Osteoblast (primary cell): Measurements from ENCODE around the gene MAD1L1. TPM values are rescaled to one million over a fixed set of nuclear protein-coding genes. Genes with fewer than 3 reads are reported as not detected.

Experiments
- DNase-seq: peaks from one replicate; pipeline ENCODE4 v3.0.0; 2011; ENCODE audit warnings: low spot score, mixed read lengths; ENCODE audit not compliant: insufficient read length; ENCODE audit errors: missing footprints
- H2AFZ ChIP-seq: 2 replicates; pipeline ENCODE4 v1.6.0; 2011; ENCODE audit warnings: mild to moderate bottlenecking, low read length
- H3K27ac ChIP-seq: 2 replicates; pipeline ENCODE4 v1.5.1; 2011; ENCODE audit warnings: mild to moderate bottlenecking, low read depth, low read length, moderate library complexity
- H3K27me3 ChIP-seq: 2 replicates; pipeline ENCODE4 v1.6.0; 2012; ENCODE audit warnings: mild to moderate bottlenecking, control low read depth, inconsistent platforms, low read length, moderate library complexity; ENCODE audit not compliant: insufficient read depth
- H3K36me3 ChIP-seq: 2 replicates; pipeline ENCODE4 v1.5.1; 2011; ENCODE audit warnings: mild to moderate bottlenecking, low read length, control low read depth, moderate library complexity; ENCODE audit not compliant: insufficient read depth
- H3K4me1 ChIP-seq: 2 replicates; pipeline ENCODE4 v1.5.1; 2011; ENCODE audit warnings: mild to moderate bottlenecking, low read length, control low read depth, moderate library complexity; ENCODE audit not compliant: insufficient read depth
- H3K4me2 ChIP-seq: 2 replicates; pipeline ENCODE4 v1.6.0; 2011; ENCODE audit warnings: mild to moderate bottlenecking, low read length; ENCODE audit not compliant: insufficient read depth
- H3K4me3 ChIP-seq: fragments of 200-600 bp; sonication (generic); 3 replicates; pipeline ENCODE4 v1.5.1; 2012; ENCODE audit warnings: mild to moderate bottlenecking, low read length, inconsistent platforms; ENCODE audit not compliant: insufficient read depth
- H3K79me2 ChIP-seq: 2 replicates; pipeline ENCODE4 v1.6.0; 2012; ENCODE audit warnings: mild to moderate bottlenecking, low read length, control low read depth, inconsistent platforms; ENCODE audit not compliant: insufficient read depth
- H3K9me3 ChIP-seq: 2 replicates; pipeline ENCODE4 v1.5.1; 2011; ENCODE audit warnings: low read depth, low read length, control low read depth
- H4K20me1 ChIP-seq: 2 replicates; pipeline ENCODE4 v1.6.0; 2012; ENCODE audit warnings: mild to moderate bottlenecking, low read length, control low read depth; ENCODE audit not compliant: insufficient read depth
- total RNA-seq: library from RNA; depleted of rRNA; stranded (reverse); fragments of >200 nt; gene quantifications from 2 replicates; pipeline ENCODE4 v1.2.3, GENCODE V29; 2012
- TF ChIP-seq, protein P1 (sequence below): IDR thresholded peaks from 2 replicates; pipeline ENCODE4 v1.5.1; 2011; ENCODE audit warnings: mild to moderate bottlenecking, low read depth, low read length, moderate library complexity; ENCODE audit errors: extremely low read depth

The MAD1L1 gene
- total RNA-seq, 1 donor: 66.2 TPM

DNA sequence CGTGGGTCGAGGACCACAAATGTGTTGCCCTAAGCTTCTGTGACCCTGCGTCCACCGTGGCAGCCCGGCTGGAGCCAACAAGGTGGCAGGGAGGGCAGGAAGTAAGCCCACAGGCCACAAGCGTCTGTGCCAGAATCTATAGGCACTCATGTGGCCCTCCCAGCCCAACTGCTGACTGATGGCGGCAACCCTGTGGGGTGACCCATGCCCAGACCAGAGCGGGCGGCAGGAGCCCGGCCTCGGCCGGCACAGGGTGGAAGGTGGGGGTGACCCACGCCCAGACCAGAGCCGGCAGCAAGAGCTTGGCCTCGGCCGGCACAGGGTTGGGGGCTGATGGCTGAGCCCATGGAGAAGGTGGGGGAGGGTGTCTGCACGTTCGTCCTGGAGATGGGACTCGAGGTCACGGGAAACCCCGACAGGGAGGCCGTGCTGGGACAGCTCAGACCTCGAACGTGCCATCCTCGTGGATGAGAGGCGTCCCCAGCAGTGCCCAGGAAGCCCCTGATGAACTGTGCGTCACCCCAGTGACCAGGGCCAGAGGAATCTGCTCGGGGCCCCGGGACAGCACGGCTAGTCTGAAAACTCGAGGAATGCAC, 381.7 kb downstream of the MAD1L1 start:
- peak; percentile 37 for DNase-seq
- H3K4me1 ChIP-seq: no peaks in the 10 kb centered on the region

DNA sequence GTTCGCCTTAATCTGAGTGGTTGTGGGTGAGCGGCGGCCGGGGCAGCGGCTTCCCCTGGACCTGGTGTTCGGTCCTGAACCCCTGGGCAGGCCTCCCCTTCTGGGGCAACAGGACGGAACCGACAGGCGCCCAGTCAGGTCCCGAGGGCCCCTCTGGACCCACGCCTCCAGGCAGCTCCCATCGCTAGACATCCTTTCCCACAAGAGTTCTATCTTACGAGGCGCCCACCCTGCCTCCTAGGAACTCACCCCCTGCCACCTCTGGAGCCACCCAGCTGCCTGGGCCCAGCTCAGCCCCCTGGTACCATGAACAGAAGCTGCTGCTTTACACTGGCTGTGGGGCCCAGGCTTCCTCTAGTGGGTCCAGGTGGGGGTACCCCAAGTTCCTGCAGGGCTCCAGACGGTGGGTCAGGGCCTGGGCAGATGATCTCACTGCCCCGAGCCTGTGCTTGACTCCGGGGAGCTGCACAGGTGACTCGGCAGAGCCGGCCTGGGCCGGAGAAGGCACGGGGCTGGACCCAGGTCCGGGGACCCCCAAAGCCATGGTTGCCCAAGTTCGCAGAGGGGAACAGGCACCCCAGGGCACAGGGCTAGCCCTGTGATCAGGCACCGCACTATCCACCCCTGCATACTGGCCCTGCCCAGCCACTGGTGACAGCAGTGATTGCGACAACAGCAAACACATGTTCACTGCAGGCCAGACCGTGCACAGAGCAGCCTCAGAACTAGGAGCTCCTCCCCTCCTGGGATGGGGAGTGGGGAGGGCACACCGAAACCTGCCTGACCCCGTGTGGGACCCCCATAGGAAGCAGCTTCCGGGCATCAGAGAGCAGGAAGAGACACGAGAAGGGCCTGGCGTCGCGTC, 382.4 kb downstream of the MAD1L1 start:
- no peak overlapping the region for H3K4me2 ChIP-seq

More for the DNA sequence above, 381.7 kb downstream of the MAD1L1 start:
- H3K4me2 ChIP-seq: no peak overlapping the region
- H3K27me3 ChIP-seq: no peaks in the 10 kb centered on the region
- H4K20me1 ChIP-seq: no peaks in the 10 kb centered on the region
- H3K4me3 ChIP-seq: no peak overlapping the region
- H3K9me3 ChIP-seq: no peaks in the 10 kb centered on the region
- TF ChIP-seq, protein P1, sequence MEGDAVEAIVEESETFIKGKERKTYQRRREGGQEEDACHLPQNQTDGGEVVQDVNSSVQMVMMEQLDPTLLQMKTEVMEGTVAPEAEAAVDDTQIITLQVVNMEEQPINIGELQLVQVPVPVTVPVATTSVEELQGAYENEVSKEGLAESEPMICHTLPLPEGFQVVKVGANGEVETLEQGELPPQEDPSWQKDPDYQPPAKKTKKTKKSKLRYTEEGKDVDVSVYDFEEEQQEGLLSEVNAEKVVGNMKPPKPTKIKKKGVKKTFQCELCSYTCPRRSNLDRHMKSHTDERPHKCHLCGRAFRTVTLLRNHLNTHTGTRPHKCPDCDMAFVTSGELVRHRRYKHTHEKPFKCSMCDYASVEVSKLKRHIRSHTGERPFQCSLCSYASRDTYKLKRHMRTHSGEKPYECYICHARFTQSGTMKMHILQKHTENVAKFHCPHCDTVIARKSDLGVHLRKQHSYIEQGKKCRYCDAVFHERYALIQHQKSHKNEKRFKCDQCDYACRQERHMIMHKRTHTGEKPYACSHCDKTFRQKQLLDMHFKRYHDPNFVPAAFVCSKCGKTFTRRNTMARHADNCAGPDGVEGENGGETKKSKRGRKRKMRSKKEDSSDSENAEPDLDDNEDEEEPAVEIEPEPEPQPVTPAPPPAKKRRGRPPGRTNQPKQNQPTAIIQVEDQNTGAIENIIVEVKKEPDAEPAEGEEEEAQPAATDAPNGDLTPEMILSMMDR: no peak
- H3K79me2 ChIP-seq: no peaks in the 10 kb centered on the region
- H3K27ac ChIP-seq: no peak overlapping the region
- no peaks in the 10 kb centered on the region for H3K36me3 ChIP-seq
- no peak overlapping the region for H2AFZ ChIP-seq

DNA sequence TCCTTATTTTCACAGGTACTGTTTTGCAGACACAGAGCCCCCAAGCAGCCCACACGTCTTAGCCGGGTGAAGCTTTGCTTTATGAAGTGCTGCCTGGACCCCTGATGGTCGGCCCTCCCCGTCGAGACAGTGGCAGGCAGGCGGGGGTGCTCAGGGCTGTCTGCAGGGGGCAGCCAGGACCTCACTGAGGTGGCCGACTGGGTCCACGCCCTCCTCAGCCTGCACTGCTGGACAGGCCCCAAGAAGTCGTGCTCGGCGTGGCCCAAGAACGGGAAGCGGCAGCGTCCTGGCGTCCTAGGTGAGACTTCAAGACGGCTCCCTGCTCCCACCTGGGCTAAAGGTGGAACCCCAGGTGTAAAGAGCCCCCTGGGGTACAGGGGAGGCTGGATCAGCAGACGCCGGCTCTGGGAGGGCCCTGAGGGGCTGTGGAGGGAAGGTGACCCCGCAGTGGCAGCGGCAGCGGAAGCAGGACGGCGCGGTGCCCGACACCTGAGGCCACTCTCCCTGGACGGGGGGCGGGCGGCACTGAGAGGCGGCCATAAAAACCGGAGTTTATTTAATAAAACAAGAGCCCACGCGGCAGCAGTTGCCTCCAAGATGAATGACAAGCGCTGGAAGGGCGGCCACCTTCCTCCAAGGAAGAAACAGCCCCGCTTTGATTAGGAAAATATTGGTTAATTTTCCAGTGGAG, 383.2 kb downstream of the MAD1L1 start:
- H3K4me1 ChIP-seq: no peaks in the 10 kb centered on the region
- H3K9me3 ChIP-seq: no peaks in the 10 kb centered on the region
- no peak overlapping the region for H2AFZ ChIP-seq
- no peaks in the 10 kb centered on the region for H3K79me2 ChIP-seq
- no peaks in the 10 kb centered on the region for H3K36me3 ChIP-seq
- H3K27ac ChIP-seq: no peak overlapping the region
- H3K4me2 ChIP-seq: no peak overlapping the region
- TF ChIP-seq, protein P1: no peak
- H3K27me3 ChIP-seq: no peaks in the 10 kb centered on the region
- peak; percentile 36 for DNase-seq
- H3K4me3 ChIP-seq: no peak overlapping the region
- no peaks in the 10 kb centered on the region for H4K20me1 ChIP-seq

More for the DNA sequence above, 382.4 kb downstream of the MAD1L1 start:
- Histone ChIP-seq H3K27ac (no peak overlapping the region), H3K4me1 (no peaks in the 10 kb centered on the region), H3K36me3 (no peaks in the 10 kb centered on the region), H3K27me3 (no peaks in the 10 kb centered on the region), H3K4me3 (no peak overlapping the region), H2AFZ (no peak overlapping the region), H4K20me1 (no peaks in the 10 kb centered on the region), H3K9me3 (no peaks in the 10 kb centered on the region), H3K79me2 (no peaks in the 10 kb centered on the region)
- peak; percentile 65 for DNase-seq
- TF ChIP-seq, protein P1: no peak

DNA sequence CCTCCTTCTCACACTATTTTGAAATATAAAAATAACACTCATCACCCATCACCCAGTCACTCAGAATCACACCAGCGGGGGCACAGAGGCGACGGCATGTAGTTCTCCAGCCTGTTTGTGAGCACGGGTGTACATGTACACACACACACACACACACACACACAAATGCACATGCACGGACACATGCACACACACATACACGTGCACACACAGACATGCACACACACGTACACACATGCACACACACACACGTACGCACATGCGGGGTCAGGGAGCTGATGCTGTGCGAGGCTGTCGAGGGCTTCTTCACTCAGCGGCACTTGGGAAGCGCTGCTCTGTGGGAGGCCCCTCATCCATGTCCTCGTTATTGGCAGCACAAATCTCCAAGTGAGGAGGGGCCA, 383.8 kb downstream of the MAD1L1 start:
- H3K79me2 ChIP-seq: no peaks in the 10 kb centered on the region
- H3K4me2 ChIP-seq: no peak overlapping the region
- H3K9me3 ChIP-seq: no peaks in the 10 kb centered on the region
- no peaks in the 10 kb centered on the region for H3K27me3 ChIP-seq
- no peaks in the 10 kb centered on the region for H3K4me1 ChIP-seq
- TF ChIP-seq, protein P1: no peak
- no peaks in the 10 kb centered on the region for H4K20me1 ChIP-seq
- H2AFZ ChIP-seq: no peak overlapping the region
- DNase-seq: peak; percentile 47
- no peaks in the 10 kb centered on the region for H3K36me3 ChIP-seq
- no peak overlapping the region for H3K4me3 ChIP-seq
- H3K27ac ChIP-seq: no peak overlapping the region
